ENCODE measurements around the gene CTTNBP2. TPM values are rescaled to one million over a fixed set of nuclear protein-coding genes. Genes with fewer than 3 reads are reported as not detected.
"Not testable (repeated sequence)": the region's sequence is repeated elsewhere in the genome, so short reads cannot be mapped to it uniquely, and the experiment has no call there.

CTTNBP2 gene
- total RNA-seq, 4 donors from 2014 or later = 2.6 to 6.2 (median 4.3) TPM

DNA sequence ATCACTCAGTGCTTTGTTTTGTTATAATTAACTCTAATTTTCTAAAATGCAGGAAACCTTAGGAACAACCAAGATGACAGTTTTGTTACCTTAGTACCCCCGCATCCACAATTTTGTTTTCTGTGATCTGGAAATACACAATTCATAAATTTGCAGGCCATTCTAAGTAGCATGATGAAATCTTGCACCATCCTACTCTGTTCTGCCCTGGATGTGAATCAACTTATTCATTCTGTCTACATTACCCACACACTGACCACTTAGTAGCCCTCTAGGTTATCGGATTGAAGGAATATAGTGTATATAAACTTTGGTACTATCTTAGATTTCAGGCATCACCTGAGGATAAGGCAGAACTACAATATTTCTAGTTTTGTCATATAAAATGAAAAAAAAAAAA lies 155.9 kb downstream of the CTTNBP2 start:
- H3K36me3 ChIP-seq = no peaks in the 10 kb centered on the region
- H3K27ac ChIP-seq = no peak overlapping the region

GRCh38 chr7:117716707-117717299 lies 156.4 kb downstream of the CTTNBP2 start:
- DNase-seq = no peak
- Histone ChIP-seq H3K36me3 (no peaks in the 10 kb centered on the region), H3K9me3 (no peaks in the 10 kb centered on the region), H3K27ac (no peak overlapping the region), H3K4me1 (peaks cover 0 to 8% (median 2%) of the 10 kb centered on the region in 4 donors), H3K27me3 (no peaks in the 10 kb centered on the region), H3K4me3 (no peak overlapping the region)
- in situ Hi-C loops (cut with MboI; ENCODE audit: low pct_ligation_motif_present in 1 of 4, low pct_unique_long_range_greater_than_20kb in 1 of 4, low sequenced_read_pairs in 3 of 4) (loop anchor here in 3 of 4 donors (10.0 to 25.0 kb wide), 3 partner anchors 255 to 505 kb away; no protein-coding TSS in a partner anchor), intact Hi-C loops (cut with DNase I; ENCODE audit: low total_unique reads) (loop anchor here (10.0 kb wide), 1 partner anchor 262 kb away; no protein-coding TSS in a partner anchor)
- 64 to 68% methylated on average over 4 to 5 of the region's 5 CpGs for WGBS, 2 donors (ENCODE audit: low coverage in 1 of 2)
- TF ChIP-seq POLR2A (IDR thresholded peaks at IDR 0.05) (no peak), POLR2AphosphoS5 (IDR thresholded peaks at IDR 0.05) (no peak), EP300 (IDR thresholded peaks at IDR 0.05; ENCODE audit: low read depth) (no peak)
- TF ChIP-seq, protein P1, sequence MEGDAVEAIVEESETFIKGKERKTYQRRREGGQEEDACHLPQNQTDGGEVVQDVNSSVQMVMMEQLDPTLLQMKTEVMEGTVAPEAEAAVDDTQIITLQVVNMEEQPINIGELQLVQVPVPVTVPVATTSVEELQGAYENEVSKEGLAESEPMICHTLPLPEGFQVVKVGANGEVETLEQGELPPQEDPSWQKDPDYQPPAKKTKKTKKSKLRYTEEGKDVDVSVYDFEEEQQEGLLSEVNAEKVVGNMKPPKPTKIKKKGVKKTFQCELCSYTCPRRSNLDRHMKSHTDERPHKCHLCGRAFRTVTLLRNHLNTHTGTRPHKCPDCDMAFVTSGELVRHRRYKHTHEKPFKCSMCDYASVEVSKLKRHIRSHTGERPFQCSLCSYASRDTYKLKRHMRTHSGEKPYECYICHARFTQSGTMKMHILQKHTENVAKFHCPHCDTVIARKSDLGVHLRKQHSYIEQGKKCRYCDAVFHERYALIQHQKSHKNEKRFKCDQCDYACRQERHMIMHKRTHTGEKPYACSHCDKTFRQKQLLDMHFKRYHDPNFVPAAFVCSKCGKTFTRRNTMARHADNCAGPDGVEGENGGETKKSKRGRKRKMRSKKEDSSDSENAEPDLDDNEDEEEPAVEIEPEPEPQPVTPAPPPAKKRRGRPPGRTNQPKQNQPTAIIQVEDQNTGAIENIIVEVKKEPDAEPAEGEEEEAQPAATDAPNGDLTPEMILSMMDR (IDR thresholded peaks at IDR 0.05) = no peak

More for the DNA sequence above, 155.9 kb downstream of the CTTNBP2 start:
- Histone ChIP-seq H3K4me3 (no peak overlapping the region), H3K9me3 (no peaks in the 10 kb centered on the region), H3K4me1 (peaks cover 0 to 8% (median 2%) of the 10 kb centered on the region in 4 donors), H3K27me3 (no peaks in the 10 kb centered on the region)
- DNase-seq = no peak
- WGBS, 2 donors (ENCODE audit: low coverage in 1 of 2) = 94 to 100% methylated on average over 2 of the region's 2 CpGs
- in situ Hi-C loops (cut with MboI; ENCODE audit: low pct_ligation_motif_present in 1 of 4, low pct_unique_long_range_greater_than_20kb in 1 of 4, low sequenced_read_pairs in 3 of 4) = loop anchor here in 3 of 4 donors (10.0 to 25.0 kb wide), 3 partner anchors 255 to 505 kb away; no protein-coding TSS in a partner anchor
- TF ChIP-seq EP300 (IDR thresholded peaks at IDR 0.05; ENCODE audit: low read depth) (no peak), POLR2A (IDR thresholded peaks at IDR 0.05) (no peak), POLR2AphosphoS5 (IDR thresholded peaks at IDR 0.05) (no peak)
- TF ChIP-seq, protein P1 (IDR thresholded peaks at IDR 0.05) = no peak
- intact Hi-C loops (cut with DNase I; ENCODE audit: low total_unique reads) = loop anchor here (10.0 kb wide), 1 partner anchor 263 kb away; no protein-coding TSS in a partner anchor

DNA sequence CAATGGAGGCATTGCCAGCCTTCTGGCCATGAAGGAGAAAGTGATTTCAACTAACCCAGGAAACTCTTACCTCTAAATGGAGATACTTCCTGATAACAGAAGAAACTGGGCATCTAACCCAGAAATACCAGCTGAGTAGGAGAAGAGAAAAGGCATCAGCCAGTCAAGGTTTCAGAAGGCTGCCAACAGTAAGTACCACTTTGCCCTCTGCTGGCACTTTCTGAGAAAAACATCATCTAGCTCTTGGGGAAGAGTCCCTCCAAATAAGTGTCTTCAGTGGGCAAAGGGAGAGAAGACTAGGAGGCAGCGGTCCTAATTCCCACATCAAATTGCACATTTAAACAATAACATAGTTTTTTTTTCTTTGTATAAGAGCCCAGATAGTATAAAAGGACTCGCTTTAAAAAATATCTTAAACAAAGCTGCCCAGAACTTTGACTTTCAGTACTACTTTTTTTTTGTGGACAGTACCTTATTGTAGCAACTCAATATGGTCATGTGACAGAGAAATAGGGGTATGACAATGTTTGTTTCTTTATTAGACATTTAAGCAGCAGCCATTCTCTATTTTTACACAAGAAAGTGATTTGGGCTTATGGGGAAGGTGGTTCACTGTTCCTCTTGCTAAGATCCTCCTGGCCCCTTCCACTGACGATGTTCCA lies 157.3 kb downstream of the CTTNBP2 start:
- Histone ChIP-seq H3K27me3 (no peaks in the 10 kb centered on the region), H3K36me3 (no peaks in the 10 kb centered on the region), H3K9me3 (no peaks in the 10 kb centered on the region), H3K4me1 (peaks cover 0 to 8% (median 2%) of the 10 kb centered on the region in 4 donors), H3K27ac (no peak overlapping the region), H3K4me3 (no peak overlapping the region)
- 62 to 65% methylated on average over 3 of the region's 3 CpGs for WGBS, 2 donors (ENCODE audit: low coverage in 1 of 2)
- intact Hi-C loops (cut with DNase I; ENCODE audit: low total_unique reads) (loop anchor here (10.0 kb wide), 1 partner anchor 261 kb away; no protein-coding TSS in a partner anchor), in situ Hi-C loops (cut with MboI; ENCODE audit: low pct_ligation_motif_present in 1 of 4, low pct_unique_long_range_greater_than_20kb in 1 of 4, low sequenced_read_pairs in 3 of 4) (loop anchor here in 3 of 4 donors (10.0 to 25.0 kb wide), 3 partner anchors 254 to 504 kb away; no protein-coding TSS in a partner anchor)
- TF ChIP-seq, protein P1 (IDR thresholded peaks at IDR 0.05) = peak; percentile 34 to 72 (median 50)
- TF ChIP-seq POLR2A (IDR thresholded peaks at IDR 0.05) = no peak
- DNase-seq = peak; percentile 35

DNA sequence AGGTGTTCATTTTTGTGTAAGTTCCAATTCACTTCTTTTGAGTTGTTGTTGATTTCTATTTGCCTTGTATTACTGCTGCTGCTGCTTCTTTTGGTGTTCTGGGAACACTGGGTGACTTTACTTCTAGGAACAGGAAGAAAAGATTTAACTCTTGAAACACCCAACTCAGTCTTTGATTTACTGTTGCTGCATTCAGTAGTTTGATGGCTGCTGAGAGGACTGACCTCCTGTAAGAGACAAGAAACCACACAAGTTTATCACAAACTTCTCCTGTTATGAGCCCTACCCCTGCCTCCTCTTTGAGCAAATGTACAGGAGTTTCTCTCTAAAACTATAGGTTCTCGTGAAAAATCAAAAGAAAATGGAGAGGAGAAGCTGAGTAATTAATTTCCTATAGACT lies 161.7 kb downstream of the CTTNBP2 start:
- TF ChIP-seq POLR2A (IDR thresholded peaks at IDR 0.05) (no peak), POLR2AphosphoS5 (IDR thresholded peaks at IDR 0.05) (no peak), EP300 (IDR thresholded peaks at IDR 0.05; ENCODE audit: low read depth) (no peak)
- TF ChIP-seq, protein P1 (IDR thresholded peaks at IDR 0.05) = no peak
- Histone ChIP-seq H3K36me3 (no peaks in the 10 kb centered on the region), H3K27me3 (no peaks in the 10 kb centered on the region), H3K4me3 (no peak overlapping the region), H3K4me1 (peaks cover 0 to 8% (median 2%) of the 10 kb centered on the region in 4 donors), H3K9me3 (no peaks in the 10 kb centered on the region), H3K27ac (no peak overlapping the region)
- intact Hi-C loops (cut with DNase I; ENCODE audit: low total_unique reads) (loop anchor here (10.0 kb wide), 1 partner anchor 257 kb away; no protein-coding TSS in a partner anchor), in situ Hi-C loops (cut with MboI; ENCODE audit: low pct_ligation_motif_present in 1 of 4, low pct_unique_long_range_greater_than_20kb in 1 of 4, low sequenced_read_pairs in 3 of 4) (loop anchor here in 3 of 4 donors (10.0 to 25.0 kb wide), 3 partner anchors 249 to 499 kb away; no protein-coding TSS in a partner anchor)
- no peak for DNase-seq
- WGBS, 2 donors (ENCODE audit: low coverage in 1 of 2) = 86 to 100% methylated on average over 1 of the region's 1 CpG

DNA sequence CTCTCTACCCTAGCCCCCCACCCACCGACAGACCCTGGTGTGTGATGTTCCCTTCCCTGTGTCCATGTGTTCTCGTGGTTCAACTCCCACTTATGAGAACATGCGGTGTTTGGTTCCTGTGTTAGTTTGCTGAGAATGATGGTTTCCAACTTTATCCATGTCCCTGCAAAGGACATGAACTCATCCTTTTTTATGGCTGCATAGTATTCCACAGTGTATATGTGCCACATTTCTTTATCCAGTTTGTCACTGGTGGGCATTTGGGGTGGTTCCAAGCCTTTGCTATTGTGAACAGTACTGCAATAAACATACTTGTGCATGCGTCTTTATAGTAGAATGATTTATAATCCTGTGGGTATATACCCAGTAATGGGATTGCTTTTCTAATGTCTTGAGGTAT lies 165.1 kb downstream of the CTTNBP2 start:
- H3K27ac ChIP-seq; intact Hi-C loops (cut with DNase I; ENCODE audit: low total_unique reads); H3K4me3 ChIP-seq; DNase-seq; H3K9me3 ChIP-seq; H3K36me3 ChIP-seq; H3K27me3 ChIP-seq; H3K4me1 ChIP-seq: not testable (repeated sequence)
- 89 to 94% methylated on average over 4 of the region's 4 CpGs for WGBS, 2 donors (ENCODE audit: low coverage in 1 of 2)
- in situ Hi-C loops (cut with MboI; ENCODE audit: low pct_ligation_motif_present in 1 of 4, low pct_unique_long_range_greater_than_20kb in 1 of 4, low sequenced_read_pairs in 3 of 4) = loop anchor here in 2 of 4 donors (25.0 kb wide), 2 partner anchors 246 to 496 kb away; no protein-coding TSS in a partner anchor

Data from transverse colon (tissue), 4 donors.